ENCODE data around the gene AGTR1. TPM values are rescaled to one million over a fixed set of nuclear protein-coding genes. Genes with fewer than 3 reads are reported as not detected.

The AGTR1 gene
- total RNA-seq, 1 donor from 2014 or later, result 12.0 TPM

- Histone ChIP-seq H3K4me1 (no peaks in the 10 kb centered on the region), H3K4me3 (no peak overlapping the region), H3K27me3 (no peaks in the 10 kb centered on the region), H3K9me3 (no peaks in the 10 kb centered on the region), H3K36me3 (no peaks in the 10 kb centered on the region), H3K27ac (no peak overlapping the region)
- TF ChIP-seq POLR2AphosphoS5 (IDR thresholded peaks at IDR 0.05; ENCODE audit: insufficient read depth in 1 of 2, low read depth in 1 of 2) (no peak), POLR2A (IDR thresholded peaks at IDR 0.05) (no peak), CTCF (IDR thresholded peaks at IDR 0.05) (no peak)
- intact Hi-C loops (cut with DNase I), result no loop called here
- no peak for DNase-seq (ENCODE audit: extremely low spot score in 2 of 2)
These were observed 31.1 kb downstream of the AGTR1 start for GRCh38 chr3:148728753-148729152.

GRCh38 chr3:148729476-148730055 lies 31.9 kb downstream of the AGTR1 start:
- no peak for DNase-seq (ENCODE audit: extremely low spot score in 2 of 2)
- intact Hi-C loops (cut with DNase I), result no loop called here

GRCh38 chr3:148730676-148731075 lies 33.0 kb downstream of the AGTR1 start:
- no peak for DNase-seq (ENCODE audit: extremely low spot score in 2 of 2)
- Histone ChIP-seq H3K36me3 (no peaks in the 10 kb centered on the region), H3K27me3 (no peaks in the 10 kb centered on the region), H3K4me1 (no peaks in the 10 kb centered on the region), H3K27ac (no peak overlapping the region), H3K4me3 (no peak overlapping the region), H3K9me3 (no peaks in the 10 kb centered on the region)
- intact Hi-C loops (cut with DNase I), result no loop called here
- TF ChIP-seq POLR2AphosphoS5 (IDR thresholded peaks at IDR 0.05; ENCODE audit: insufficient read depth in 1 of 2, low read depth in 1 of 2) (no peak), POLR2A (IDR thresholded peaks at IDR 0.05) (no peak), CTCF (IDR thresholded peaks at IDR 0.05) (no peak)

More at GRCh38 chr3:148729476-148730055, 31.9 kb downstream of the AGTR1 start:
- Histone ChIP-seq H3K27ac (no peak overlapping the region), H3K9me3 (no peaks in the 10 kb centered on the region), H3K27me3 (no peaks in the 10 kb centered on the region), H3K4me3 (no peak overlapping the region), H3K4me1 (no peaks in the 10 kb centered on the region), H3K36me3 (no peaks in the 10 kb centered on the region)
- TF ChIP-seq POLR2A (IDR thresholded peaks at IDR 0.05) (no peak), POLR2AphosphoS5 (IDR thresholded peaks at IDR 0.05; ENCODE audit: insufficient read depth in 1 of 2, low read depth in 1 of 2) (no peak), CTCF (IDR thresholded peaks at IDR 0.05) (no peak)

- DNase-seq (ENCODE audit: extremely low spot score in 2 of 2), result no peak
- no peaks in the 10 kb centered on the region for H3K27me3 ChIP-seq
- no peaks in the 10 kb centered on the region for H3K4me1 ChIP-seq
- intact Hi-C loops (cut with DNase I), result no loop called here
- H3K9me3 ChIP-seq, result no peaks in the 10 kb centered on the region
- no peak overlapping the region for H3K27ac ChIP-seq
- TF ChIP-seq POLR2AphosphoS5 (IDR thresholded peaks at IDR 0.05; ENCODE audit: insufficient read depth in 1 of 2, low read depth in 1 of 2) (no peak), POLR2A (IDR thresholded peaks at IDR 0.05) (no peak), CTCF (IDR thresholded peaks at IDR 0.05) (no peak)
- H3K4me3 ChIP-seq, result no peak overlapping the region
- H3K36me3 ChIP-seq, result no peaks in the 10 kb centered on the region
These were observed 37.9 kb downstream of the AGTR1 start for GRCh38 chr3:148735597-148735996.

- TF ChIP-seq POLR2A (IDR thresholded peaks at IDR 0.05) (no peak), CTCF (IDR thresholded peaks at IDR 0.05) (no peak), POLR2AphosphoS5 (IDR thresholded peaks at IDR 0.05; ENCODE audit: insufficient read depth in 1 of 2, low read depth in 1 of 2) (no peak)
- DNase-seq (ENCODE audit: extremely low spot score in 2 of 2), result no peak
These were observed 38.4 kb downstream of the AGTR1 start for GRCh38 chr3:148736086-148736485.

More at GRCh38 chr3:148736086-148736485, 38.4 kb downstream of the AGTR1 start:
- Histone ChIP-seq H3K27ac (no peak overlapping the region), H3K27me3 (no peaks in the 10 kb centered on the region), H3K9me3 (no peaks in the 10 kb centered on the region), H3K4me1 (no peaks in the 10 kb centered on the region), H3K4me3 (no peak overlapping the region), H3K36me3 (no peaks in the 10 kb centered on the region)
- intact Hi-C loops (cut with DNase I), result no loop called here

Data from vagina (tissue), 2 donors.